Prostate gland (tissue), 2 donors: ENCODE measurements around the gene SNX25. TPM values are rescaled to one million over a fixed set of nuclear protein-coding genes. Genes with fewer than 3 reads are reported as not detected.

Experiments
- DNase-seq: peaks from one replicate; pipeline ENCODE4 v3.0.0-alpha.2; 2019; ENCODE audit warnings: low spot score
- H3K27ac ChIP-seq, 2 donors: fragments of 200-600 bp; sonication (generic); 2 replicates each; pipeline ENCODE4 v1.5.1; 2017 to 2019
- H3K27me3 ChIP-seq: fragments of 200-600 bp; sonication (generic); replicated peaks from 2 replicates; pipeline ENCODE4 v1.5.1; 2019; ENCODE audit not compliant: insufficient read depth
- H3K36me3 ChIP-seq, 2 donors: fragments of 200-600 bp; sonication (generic); 1 replicate in 1 of 2; 2 replicates in 1 of 2; pipeline versions ENCODE4 v1.5.1 to v1.8.1; 2017 to 2019
- H3K4me1 ChIP-seq: fragments of 200-600 bp; sonication (generic); replicated peaks from 2 replicates; pipeline ENCODE4 v1.5.1; 2019
- H3K4me3 ChIP-seq, 2 donors: fragments of 200-600 bp; sonication (generic); 2 replicates each; pipeline ENCODE4 v1.5.1; 2017 to 2019
- H3K9me3 ChIP-seq: fragments of 200-600 bp; sonication (generic); 2 replicates; pipeline ENCODE4 v1.5.1; 2017
- POLR2A ChIP-seq: fragments of 450-650 bp; IDR thresholded peaks from one replicate; pipeline ENCODE4 v1.6.1; 2016; ENCODE audit warnings: antibody characterized with exemption, mild to moderate bottlenecking
- POLR2AphosphoS5 ChIP-seq: sonication (generic); formaldehyde crosslinking; IDR thresholded peaks from one replicate; pipeline ENCODE4 v1.6.1; 2017; ENCODE audit warnings: antibody characterized with exemption
- WGBS: methylation state at CpG from one replicate; pipeline ENCODE4 v1.1.5; 2018; 5-methylcytosine and 5-hydroxymethylcytosine counted together
- intact Hi-C: fragments of 100-400 bp; cut with DNase I; formaldehyde crosslinking; loops from one replicate; pipeline ENCODE4 v1.14.2; 2022
- total RNA-seq, 2 donors: library from RNA; depleted of rRNA; stranded (reverse); fragments of >200 nt; gene quantifications; one replicate each; pipeline ENCODE4 v1.1.0, GENCODE V29; 2016
- TF ChIP-seq, protein P1 (sequence below), 4 experiments: fragments of 200-600 bp in 2 of 4; fragments of 450-650 bp in 2 of 4; sonication (generic) in 2 of 4; IDR thresholded peaks; 1 replicate in 3 of 4; 2 replicates in 1 of 4; pipeline ENCODE4 v1.5.1; 2016 to 2019; ENCODE audit warnings: antibody characterized with exemption in 4 of 4, mild to moderate bottlenecking in 2 of 4, moderate library complexity in 2 of 4

The SNX25 gene
- total RNA-seq, 2 donors from 2014 or later = 26.4 to 49.5 TPM

DNA sequence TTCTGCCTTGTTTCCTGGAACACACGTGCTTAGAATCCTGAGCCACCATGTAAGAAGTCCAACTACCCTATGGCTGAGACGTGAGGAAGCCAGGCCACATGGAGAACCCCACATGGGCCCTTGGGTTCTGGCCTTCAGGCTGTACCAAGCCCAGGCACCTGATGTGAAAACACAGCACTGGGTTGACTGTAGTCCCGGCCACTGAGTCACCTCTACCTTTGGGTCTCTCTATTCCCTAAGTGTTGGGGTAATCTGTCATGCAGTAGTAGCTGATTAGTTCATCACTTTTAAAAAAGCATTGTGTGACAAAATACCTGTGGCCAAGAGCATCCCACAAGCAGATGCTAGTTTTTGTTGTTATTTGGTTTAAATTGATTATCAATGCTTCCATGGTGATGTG is 29.9 kb upstream of the SNX25 start:
- no peak overlapping the region for H3K4me3 ChIP-seq
- no peaks in the 10 kb centered on the region for H3K36me3 ChIP-seq
- DNase-seq = no peak
- no peak overlapping the region for H3K27ac ChIP-seq
- no peaks in the 10 kb centered on the region for H3K27me3 ChIP-seq
- 84% methylated on average over 3 of the region's 3 CpGs for WGBS
- intact Hi-C loops = no loop called here
- H3K4me1 ChIP-seq = no peaks in the 10 kb centered on the region
- no peaks in the 10 kb centered on the region for H3K9me3 ChIP-seq
- TF ChIP-seq POLR2AphosphoS5 (no peak), POLR2A (no peak)
- TF ChIP-seq, protein P1, sequence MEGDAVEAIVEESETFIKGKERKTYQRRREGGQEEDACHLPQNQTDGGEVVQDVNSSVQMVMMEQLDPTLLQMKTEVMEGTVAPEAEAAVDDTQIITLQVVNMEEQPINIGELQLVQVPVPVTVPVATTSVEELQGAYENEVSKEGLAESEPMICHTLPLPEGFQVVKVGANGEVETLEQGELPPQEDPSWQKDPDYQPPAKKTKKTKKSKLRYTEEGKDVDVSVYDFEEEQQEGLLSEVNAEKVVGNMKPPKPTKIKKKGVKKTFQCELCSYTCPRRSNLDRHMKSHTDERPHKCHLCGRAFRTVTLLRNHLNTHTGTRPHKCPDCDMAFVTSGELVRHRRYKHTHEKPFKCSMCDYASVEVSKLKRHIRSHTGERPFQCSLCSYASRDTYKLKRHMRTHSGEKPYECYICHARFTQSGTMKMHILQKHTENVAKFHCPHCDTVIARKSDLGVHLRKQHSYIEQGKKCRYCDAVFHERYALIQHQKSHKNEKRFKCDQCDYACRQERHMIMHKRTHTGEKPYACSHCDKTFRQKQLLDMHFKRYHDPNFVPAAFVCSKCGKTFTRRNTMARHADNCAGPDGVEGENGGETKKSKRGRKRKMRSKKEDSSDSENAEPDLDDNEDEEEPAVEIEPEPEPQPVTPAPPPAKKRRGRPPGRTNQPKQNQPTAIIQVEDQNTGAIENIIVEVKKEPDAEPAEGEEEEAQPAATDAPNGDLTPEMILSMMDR (IDR thresholded peaks at IDR 0.05) = no peak

DNA sequence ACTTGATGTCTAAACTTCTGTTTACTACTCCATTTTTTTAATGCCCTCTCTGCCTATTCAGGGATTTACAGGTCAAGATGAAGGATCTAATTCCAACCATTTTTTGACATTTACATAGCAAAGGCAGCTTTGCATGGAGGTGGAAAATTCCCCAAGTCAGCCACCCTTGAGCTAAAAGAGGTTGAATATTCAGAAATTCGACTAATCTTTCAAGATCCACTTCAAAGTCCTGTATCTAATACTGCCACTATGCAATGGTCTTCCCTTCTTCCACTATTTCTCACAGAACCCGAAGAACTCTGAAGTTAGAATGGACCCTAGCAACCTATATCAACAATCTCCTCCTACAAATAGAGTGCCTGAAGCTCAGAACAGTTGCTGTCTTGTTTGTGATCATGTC is 27.2 kb upstream of the SNX25 start:
- Histone ChIP-seq H3K4me1 (no peaks in the 10 kb centered on the region), H3K27ac (no peak overlapping the region), H3K27me3 (no peaks in the 10 kb centered on the region), H3K36me3 (no peaks in the 10 kb centered on the region), H3K4me3 (no peak overlapping the region), H3K9me3 (no peaks in the 10 kb centered on the region)
- DNase-seq = no peak
- WGBS = 82% methylated on average over 2 of the region's 2 CpGs
- TF ChIP-seq, protein P1 (IDR thresholded peaks at IDR 0.05) = no peak
- no peak for TF ChIP-seq POLR2AphosphoS5
- no peak for TF ChIP-seq POLR2A
- intact Hi-C loops = loop anchor here (5.0 kb wide), 1 partner anchor 40 kb away; the partner anchor contains the start of gene SLC25A4

DNA sequence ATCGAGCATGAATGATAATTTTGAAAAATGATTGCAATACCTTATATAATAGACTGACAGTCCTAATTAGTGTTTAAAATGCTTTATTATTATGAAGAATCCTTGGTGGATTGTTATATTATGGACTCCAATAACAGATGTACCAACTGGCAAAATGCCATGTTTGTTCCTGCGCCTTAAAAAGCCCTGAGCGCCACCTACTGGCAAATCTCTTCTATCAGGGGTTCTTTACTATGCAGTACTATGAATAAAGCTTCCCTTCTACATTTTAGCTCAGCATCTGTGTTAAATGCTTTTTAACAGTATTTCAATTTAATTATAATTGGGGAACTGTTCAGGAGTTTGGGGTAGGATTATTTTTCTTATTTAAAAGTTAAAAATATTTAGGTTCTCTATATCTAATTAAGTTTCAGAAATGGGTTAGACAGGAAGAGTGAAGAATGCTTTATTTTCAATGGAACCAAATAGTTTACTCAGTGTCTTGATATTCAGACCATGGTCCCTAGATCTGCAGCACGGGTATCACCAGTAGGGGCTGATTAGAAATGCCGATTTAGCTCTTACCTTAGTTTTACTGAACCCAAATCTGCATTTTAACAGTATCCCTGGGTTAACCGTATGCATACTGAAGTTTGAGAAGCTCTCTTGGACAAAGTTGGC is 25.6 kb upstream of the SNX25 start:
- intact Hi-C loops = loop anchor here (5.0 kb wide), 1 partner anchor 41 kb away; the partner anchor contains the start of gene SLC25A4
- no peak overlapping the region for H3K27ac ChIP-seq
- H3K9me3 ChIP-seq = no peaks in the 10 kb centered on the region
- DNase-seq = peak; percentile 93
- no peaks in the 10 kb centered on the region for H3K27me3 ChIP-seq
- TF ChIP-seq, protein P1 (IDR thresholded peaks at IDR 0.05) = peak; percentile 66 to 81 (median 77)
- no peak for TF ChIP-seq POLR2A
- peak; percentile 73 for TF ChIP-seq POLR2AphosphoS5
- WGBS = 49% methylated on average over 6 of the region's 6 CpGs
- no peaks in the 10 kb centered on the region for H3K4me1 ChIP-seq
- H3K36me3 ChIP-seq = no peaks in the 10 kb centered on the region
- H3K4me3 ChIP-seq = no peak overlapping the region

DNA sequence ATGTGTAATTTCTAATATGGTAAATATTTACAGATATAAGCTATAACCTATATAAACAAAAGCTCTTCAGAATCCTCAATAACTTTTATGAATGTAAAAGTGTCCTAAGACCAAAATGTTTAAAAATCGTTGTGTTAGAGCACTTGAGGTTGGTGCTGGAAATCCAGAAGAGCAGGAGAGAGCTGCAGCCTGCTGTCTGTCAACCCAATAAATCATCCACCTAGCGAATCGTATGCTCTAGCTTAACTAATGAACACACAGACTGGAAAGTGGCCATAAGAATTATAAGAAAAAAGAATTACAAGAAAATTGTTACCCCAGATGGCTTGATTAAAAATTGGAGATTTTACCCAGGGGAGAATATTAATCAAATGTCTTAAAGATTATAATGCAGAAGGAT is 22.6 kb upstream of the SNX25 start:
- TF ChIP-seq, protein P1 (IDR thresholded peaks at IDR 0.05) = no peak
- TF ChIP-seq POLR2AphosphoS5 = no peak
- TF ChIP-seq POLR2A = no peak
- Histone ChIP-seq H3K36me3 (no peaks in the 10 kb centered on the region), H3K4me1 (no peaks in the 10 kb centered on the region), H3K9me3 (no peaks in the 10 kb centered on the region), H3K4me3 (no peak overlapping the region), H3K27ac (no peak overlapping the region), H3K27me3 (no peaks in the 10 kb centered on the region)
- DNase-seq = no peak
- WGBS = 27% methylated on average over 3 of the region's 3 CpGs
- intact Hi-C loops = no loop called here
